ENCODE data around the gene ATP5MC3.

The ATP5MC3 gene

GRCh38 chr2:175181877-175182308, 383 bp upstream of the ATP5MC3 start:
- no peak for DNase-seq
- Histone ChIP-seq H3K4me3 (ENCODE audit: control insufficient read depth in 1 of 7, extremely low read depth in 1 of 7, insufficient read depth in 4 of 7, low read depth in 2 of 7, low read length in 6 of 7) (peak overlapping the region; percentile 58 to 99 (median 86)), H3K27me3 (replicated peaks in 2 of 5; ENCODE audit: control insufficient read depth in 4 of 5, insufficient read depth in 5 of 5, low read length in 4 of 5) (no peaks in the 10 kb centered on the region), H3K27ac (ENCODE audit: insufficient read depth in 1 of 2, low read depth in 1 of 2, low read length in 2 of 2, poor library complexity in 1 of 2, severe bottlenecking in 2 of 2) (peak overlapping the region; percentile 88 to 94), H3K4me1 (ENCODE audit: control extremely low read depth in 1 of 4, control insufficient read depth in 4 of 4, insufficient read depth in 4 of 4, low read length in 3 of 4) (peaks cover 9 to 20% (median 15%) of the 10 kb centered on the region in 4 experiments), H3K36me3 (ENCODE audit: control insufficient read depth in 4 of 4, insufficient read depth in 4 of 4, low read length in 3 of 4) (peaks cover 10 to 31% (median 22%) of the 10 kb centered on the region in 4 experiments), H3K9me3 (ENCODE audit: control extremely low read depth in 1 of 5, control insufficient read depth in 4 of 5, insufficient read depth in 2 of 5, low read depth in 1 of 5, low read length in 4 of 5) (no peaks in the 10 kb centered on the region)
- ChIA-PET POLR2A (no interaction called here), CTCF (interaction anchor here (1.4 kb wide), 1 partner anchor 88 kb away, joined by 5 read pairs; no protein-coding TSS in a partner anchor)
- WGBS (ENCODE audit: insufficient coverage), result 71% methylated on average over 2 of the region's 5 CpGs

- Histone ChIP-seq H3K36me3 (ENCODE audit: control insufficient read depth in 4 of 4, insufficient read depth in 4 of 4, low read length in 3 of 4) (peaks cover 12 to 33% (median 25%) of the 10 kb centered on the region in 4 experiments), H3K4me3 (ENCODE audit: control insufficient read depth in 1 of 7, extremely low read depth in 1 of 7, insufficient read depth in 4 of 7, low read depth in 2 of 7, low read length in 6 of 7) (peak overlapping the region; percentile 58 to 99 (median 86)), H3K9me3 (ENCODE audit: control extremely low read depth in 1 of 5, control insufficient read depth in 4 of 5, insufficient read depth in 2 of 5, low read depth in 1 of 5, low read length in 4 of 5) (no peaks in the 10 kb centered on the region), H3K27me3 (replicated peaks in 2 of 5; ENCODE audit: control insufficient read depth in 4 of 5, insufficient read depth in 5 of 5, low read length in 4 of 5) (no peaks in the 10 kb centered on the region), H3K4me1 (ENCODE audit: control extremely low read depth in 1 of 4, control insufficient read depth in 4 of 4, insufficient read depth in 4 of 4, low read length in 3 of 4) (peaks cover 9 to 20% (median 15%) of the 10 kb centered on the region in 4 experiments), H3K27ac (ENCODE audit: insufficient read depth in 1 of 2, low read depth in 1 of 2, low read length in 2 of 2, poor library complexity in 1 of 2, severe bottlenecking in 2 of 2) (peak overlapping the region; percentile 88 to 94)
- peak; percentile 46 to 81 (median 69) for DNase-seq
- 33% methylated on average over 3 of the region's 10 CpGs for WGBS (ENCODE audit: insufficient coverage)
- ChIA-PET POLR2A (interaction anchor here (0.6 to 1.8 kb wide), 2 partner anchors 13 to 612 kb away, joined by 3 to 11 read pairs; partner anchors contain the start of gene ATF2), CTCF (interaction anchor here (1.5 kb wide), 1 partner anchor 9 kb away, joined by 4 read pairs; no protein-coding TSS in a partner anchor)
These were observed 808 bp downstream of the ATP5MC3 start for GRCh38 chr2:175180701-175181103.

GRCh38 chr2:175176624-175177023, 4.9 kb downstream of the ATP5MC3 start:
- no peak overlapping the region for H3K27ac ChIP-seq (ENCODE audit: insufficient read depth in 1 of 2, low read depth in 1 of 2, low read length in 2 of 2, poor library complexity in 1 of 2, severe bottlenecking in 2 of 2)
- DNase-seq, result no peak
- H3K4me1 ChIP-seq (ENCODE audit: control extremely low read depth in 1 of 4, control insufficient read depth in 4 of 4, insufficient read depth in 4 of 4, low read length in 3 of 4), result peaks cover 3 to 14% (median 9%) of the 10 kb centered on the region in 4 experiments
- ChIA-PET CTCF (interaction anchor here (1.0 to 3.3 kb wide), 2 partner anchors 8 to 33 kb away, joined by 3 to 16 read pairs; partner anchors contain the start of gene ATF2), POLR2A (no interaction called here)
- H3K9me3 ChIP-seq (ENCODE audit: control extremely low read depth in 1 of 5, control insufficient read depth in 4 of 5, insufficient read depth in 2 of 5, low read depth in 1 of 5, low read length in 4 of 5), result no peaks in the 10 kb centered on the region
- no peak overlapping the region for H3K4me3 ChIP-seq (ENCODE audit: control insufficient read depth in 1 of 7, extremely low read depth in 1 of 7, insufficient read depth in 4 of 7, low read depth in 2 of 7, low read length in 6 of 7)
- H3K36me3 ChIP-seq (ENCODE audit: control insufficient read depth in 4 of 4, insufficient read depth in 4 of 4, low read length in 3 of 4), result peaks cover 15 to 40% (median 30%) of the 10 kb centered on the region in 4 experiments
- WGBS (ENCODE audit: insufficient coverage), result 100% methylated on average over 2 of the region's 5 CpGs
- H3K27me3 ChIP-seq (replicated peaks in 2 of 5; ENCODE audit: control insufficient read depth in 4 of 5, insufficient read depth in 5 of 5, low read length in 4 of 5), result no peaks in the 10 kb centered on the region

- Histone ChIP-seq H3K36me3 (ENCODE audit: control insufficient read depth in 4 of 4, insufficient read depth in 4 of 4, low read length in 3 of 4) (peaks cover 15 to 40% (median 30%) of the 10 kb centered on the region in 4 experiments), H3K27ac (ENCODE audit: insufficient read depth in 1 of 2, low read depth in 1 of 2, low read length in 2 of 2, poor library complexity in 1 of 2, severe bottlenecking in 2 of 2) (no peak overlapping the region), H3K4me3 (ENCODE audit: control insufficient read depth in 1 of 7, extremely low read depth in 1 of 7, insufficient read depth in 4 of 7, low read depth in 2 of 7, low read length in 6 of 7) (no peak overlapping the region), H3K9me3 (ENCODE audit: control extremely low read depth in 1 of 5, control insufficient read depth in 4 of 5, insufficient read depth in 2 of 5, low read depth in 1 of 5, low read length in 4 of 5) (no peaks in the 10 kb centered on the region), H3K27me3 (replicated peaks in 2 of 5; ENCODE audit: control insufficient read depth in 4 of 5, insufficient read depth in 5 of 5, low read length in 4 of 5) (no peaks in the 10 kb centered on the region), H3K4me1 (ENCODE audit: control extremely low read depth in 1 of 4, control insufficient read depth in 4 of 4, insufficient read depth in 4 of 4, low read length in 3 of 4) (peaks cover 2 to 19% (median 7%) of the 10 kb centered on the region in 4 experiments)
- CTCF ChIA-PET, result interaction anchor here (0.5 to 1.0 kb wide), 2 partner anchors 32 to 58 kb away, joined by 3 read pairs; no protein-coding TSS in a partner anchor
- no peak for DNase-seq
- POLR2A ChIA-PET, result no interaction called here
- WGBS (ENCODE audit: insufficient coverage), result no CpG with 5 or more reads among the region's 1 CpG
These were observed 5.6 kb downstream of the ATP5MC3 start for GRCh38 chr2:175175896-175176295.

GRCh38 chr2:175175320-175175719, 6.2 kb downstream of the ATP5MC3 start:
- Histone ChIP-seq H3K36me3 (ENCODE audit: control insufficient read depth in 4 of 4, insufficient read depth in 4 of 4, low read length in 3 of 4) (peaks cover 15 to 40% (median 30%) of the 10 kb centered on the region in 4 experiments), H3K27ac (ENCODE audit: insufficient read depth in 1 of 2, low read depth in 1 of 2, low read length in 2 of 2, poor library complexity in 1 of 2, severe bottlenecking in 2 of 2) (no peak overlapping the region), H3K4me3 (ENCODE audit: control insufficient read depth in 1 of 7, extremely low read depth in 1 of 7, insufficient read depth in 4 of 7, low read depth in 2 of 7, low read length in 6 of 7) (no peak overlapping the region), H3K4me1 (ENCODE audit: control extremely low read depth in 1 of 4, control insufficient read depth in 4 of 4, insufficient read depth in 4 of 4, low read length in 3 of 4) (peaks cover 2 to 15% (median 4%) of the 10 kb centered on the region in 4 experiments), H3K9me3 (ENCODE audit: control extremely low read depth in 1 of 5, control insufficient read depth in 4 of 5, insufficient read depth in 2 of 5, low read depth in 1 of 5, low read length in 4 of 5) (no peaks in the 10 kb centered on the region), H3K27me3 (replicated peaks in 2 of 5; ENCODE audit: control insufficient read depth in 4 of 5, insufficient read depth in 5 of 5, low read length in 4 of 5) (no peaks in the 10 kb centered on the region)
- CTCF ChIA-PET, result interaction anchor here (0.5 to 1.4 kb wide), 3 partner anchors 15 to 58 kb away, joined by 3 read pairs; no protein-coding TSS in a partner anchor
- no peak for DNase-seq
- WGBS (ENCODE audit: insufficient coverage), result 100% methylated on average over 1 of the region's 2 CpGs
- POLR2A ChIA-PET, result no interaction called here

GRCh38 chr2:175170659-175171304, 10.7 kb downstream of the ATP5MC3 start:
- DNase-seq, result peak in 2 of 3 donors; percentile 33 to 53
- H3K4me3 ChIP-seq (ENCODE audit: control insufficient read depth in 1 of 7, extremely low read depth in 1 of 7, insufficient read depth in 4 of 7, low read depth in 2 of 7, low read length in 6 of 7), result no peak overlapping the region
- no peaks in the 10 kb centered on the region for H3K27me3 ChIP-seq (replicated peaks in 2 of 5; ENCODE audit: control insufficient read depth in 4 of 5, insufficient read depth in 5 of 5, low read length in 4 of 5)
- peaks cover 3 to 8% (median 6%) of the 10 kb centered on the region in 4 experiments for H3K36me3 ChIP-seq (ENCODE audit: control insufficient read depth in 4 of 4, insufficient read depth in 4 of 4, low read length in 3 of 4)
- H3K9me3 ChIP-seq (ENCODE audit: control extremely low read depth in 1 of 5, control insufficient read depth in 4 of 5, insufficient read depth in 2 of 5, low read depth in 1 of 5, low read length in 4 of 5), result no peaks in the 10 kb centered on the region
- no peak overlapping the region for H3K27ac ChIP-seq (ENCODE audit: insufficient read depth in 1 of 2, low read depth in 1 of 2, low read length in 2 of 2, poor library complexity in 1 of 2, severe bottlenecking in 2 of 2)
- WGBS (ENCODE audit: insufficient coverage), result 92% methylated on average over 2 of the region's 3 CpGs
- peaks cover 9 to 28% (median 17%) of the 10 kb centered on the region in 4 experiments for H3K4me1 ChIP-seq (ENCODE audit: control extremely low read depth in 1 of 4, control insufficient read depth in 4 of 4, insufficient read depth in 4 of 4, low read length in 3 of 4)
- ChIA-PET CTCF (interaction anchor here (0.9 to 1.5 kb wide), 2 partner anchors 10 to 64 kb away, joined by 3 to 4 read pairs; no protein-coding TSS in a partner anchor), POLR2A (no interaction called here)
